Mesendoderm (in vitro differentiated cells): ENCODE results near the gene IGF1R.

Experiments used
- DNase-seq: peaks from one replicate; pipeline ENCODE4 v3.0.0; 2013
- H2AK5ac ChIP-seq: 2 replicates; pipeline ENCODE4 v1.6.1; 2013; ENCODE audit warnings: low read length, inconsistent platforms
- H2BK120ac ChIP-seq: 2 replicates; pipeline ENCODE4 v1.6.1; 2013; ENCODE audit warnings: low read depth, mild to moderate bottlenecking, low read length, moderate library complexity, mixed read lengths
- H2BK15ac ChIP-seq: replicated peaks from 2 replicates; pipeline ENCODE4 v1.6.1; 2013; ENCODE audit warnings: low read depth, mild to moderate bottlenecking, moderate library complexity
- H2BK5ac ChIP-seq: 2 replicates; pipeline ENCODE4 v1.6.1; 2013; ENCODE audit warnings: low read length, inconsistent platforms
- H3K18ac ChIP-seq: 2 replicates; pipeline ENCODE4 v1.6.1; 2013; ENCODE audit warnings: mild to moderate bottlenecking, low read length, mixed read lengths
- H3K23ac ChIP-seq: one replicate; pipeline ENCODE4 v1.6.1; 2013; ENCODE audit warnings: low read length
- H3K27ac ChIP-seq: 2 replicates; pipeline ENCODE4 v1.5.1; 2013; ENCODE audit warnings: low read depth, mild to moderate bottlenecking, inconsistent platforms, low read length, moderate library complexity
- H3K27me3 ChIP-seq: 2 replicates; pipeline ENCODE4 v1.6.1; 2013; ENCODE audit warnings: low read length, control low read depth, mild to moderate bottlenecking, inconsistent platforms; ENCODE audit not compliant: insufficient read depth, poor library complexity
- H3K36me3 ChIP-seq: 2 replicates; pipeline ENCODE4 v1.6.1; 2013; ENCODE audit warnings: low read length, inconsistent platforms; ENCODE audit not compliant: control insufficient read depth, insufficient read depth
- H3K4ac ChIP-seq: one replicate; pipeline ENCODE4 v1.6.1; 2013; ENCODE audit warnings: low read depth, mild to moderate bottlenecking, low read length, moderate library complexity
- H3K4me1 ChIP-seq: 2 replicates; pipeline ENCODE4 v1.6.1; 2013; ENCODE audit warnings: low read depth, low read length, inconsistent platforms; ENCODE audit not compliant: control insufficient read depth
- H3K4me2 ChIP-seq: 2 replicates; pipeline ENCODE4 v1.6.1; 2013; ENCODE audit warnings: low read length
- H3K4me3 ChIP-seq: 2 replicates; pipeline ENCODE4 v1.5.1; 2013; ENCODE audit warnings: mild to moderate bottlenecking, low read length
- H3K56ac ChIP-seq: one replicate; pipeline ENCODE4 v1.6.1; 2013; ENCODE audit warnings: low read length
- H3K79me1 ChIP-seq: 2 replicates; pipeline ENCODE4 v1.6.1; 2013; ENCODE audit warnings: low read length, inconsistent platforms
- H3K79me2 ChIP-seq: 2 replicates; pipeline ENCODE4 v1.6.1; 2013; ENCODE audit warnings: mild to moderate bottlenecking, low read length; ENCODE audit not compliant: control insufficient read depth, insufficient read depth
- H3K9ac ChIP-seq: 2 replicates; pipeline ENCODE4 v1.6.1; 2013; ENCODE audit warnings: low read length, inconsistent platforms
- H4K5ac ChIP-seq: one replicate; pipeline ENCODE4 v1.6.1; 2013; ENCODE audit warnings: low read length
- H4K8ac ChIP-seq: one replicate; pipeline ENCODE4 v1.6.1; 2013; ENCODE audit warnings: low read depth, mild to moderate bottlenecking, control low read depth, low read length, moderate library complexity
- WGBS: extraction: QIAGEN DNeasy Blood & Tissue Kit; methylation state at CpG from one replicate; pipeline ENCODE4 v1.1.7; 2013; ENCODE audit warnings: low lambda C conversion rate, missing lambda C conversion rate; ENCODE audit not compliant: insufficient coverage; ENCODE audit errors: extremely low coverage; 5-methylcytosine and 5-hydroxymethylcytosine counted together

The IGF1R gene

GRCh38 chr15:98746375-98747155 is 98.2 kb downstream of the IGF1R start:
- Histone ChIP-seq H3K79me2 (peaks cover 87% of the 10 kb centered on the region), H4K5ac (no peak overlapping the region), H2BK120ac (no peak overlapping the region), H3K4me1 (peaks cover 4% of the 10 kb centered on the region), H3K18ac (no peak overlapping the region), H3K79me1 (peaks cover 32% of the 10 kb centered on the region), H2AK5ac (no peak overlapping the region), H2BK5ac (no peak overlapping the region), H3K4me2 (no peak overlapping the region), H2BK15ac (no peak overlapping the region), H4K8ac (no peak overlapping the region), H3K4ac (no peak overlapping the region), H3K36me3 (no peaks in the 10 kb centered on the region), H3K27me3 (no peaks in the 10 kb centered on the region), H3K4me3 (no peak overlapping the region), H3K23ac (no peak overlapping the region), H3K9ac (no peak overlapping the region), H3K56ac (no peak overlapping the region), H3K27ac (no peak overlapping the region)
- WGBS = no CpG with 5 or more reads among the region's 8 CpGs
- DNase-seq = no peak

- H4K5ac ChIP-seq = no peak overlapping the region
- H3K4me1 ChIP-seq = no peaks in the 10 kb centered on the region
- no peaks in the 10 kb centered on the region for H3K36me3 ChIP-seq
- H3K23ac ChIP-seq = no peak overlapping the region
- H3K4me3 ChIP-seq = no peak overlapping the region
- H3K56ac ChIP-seq = no peak overlapping the region
- no CpG with 5 or more reads among the region's 4 CpGs for WGBS
- no peak overlapping the region for H3K27ac ChIP-seq
- no peaks in the 10 kb centered on the region for H3K27me3 ChIP-seq
- peaks cover 7% of the 10 kb centered on the region for H3K79me1 ChIP-seq
- no peak overlapping the region for H3K4me2 ChIP-seq
- H3K18ac ChIP-seq = no peak overlapping the region
- H2BK120ac ChIP-seq = no peak overlapping the region
- no peak overlapping the region for H2BK15ac ChIP-seq
- no peak overlapping the region for H2AK5ac ChIP-seq
- H3K9ac ChIP-seq = no peak overlapping the region
- H2BK5ac ChIP-seq = no peak overlapping the region
- H3K79me2 ChIP-seq = peaks cover 58% of the 10 kb centered on the region
- H3K4ac ChIP-seq = no peak overlapping the region
- no peak overlapping the region for H4K8ac ChIP-seq
- DNase-seq = no peak
Observed at GRCh38 chr15:98751767-98752166, 103.4 kb downstream of the IGF1R start.

- peak overlapping the region; percentile 68 for H3K18ac ChIP-seq
- H3K4me3 ChIP-seq = no peak overlapping the region
- H3K4me1 ChIP-seq = no peaks in the 10 kb centered on the region
- no peak overlapping the region for H2BK5ac ChIP-seq
- DNase-seq = peak; percentile 55
- H3K79me2 ChIP-seq = peaks cover 57% of the 10 kb centered on the region
- H2AK5ac ChIP-seq = no peak overlapping the region
- no peak overlapping the region for H3K23ac ChIP-seq
- no peak overlapping the region for H4K8ac ChIP-seq
- H3K27me3 ChIP-seq = no peaks in the 10 kb centered on the region
- peaks cover 14% of the 10 kb centered on the region for H3K79me1 ChIP-seq
- peak overlapping the region; percentile 45 for H2BK120ac ChIP-seq
- no peak overlapping the region for H4K5ac ChIP-seq
- H3K56ac ChIP-seq = peak overlapping the region; percentile 54
- H2BK15ac ChIP-seq = no peak overlapping the region
- WGBS = 100% methylated on average over 1 of the region's 8 CpGs
- H3K4ac ChIP-seq = no peak overlapping the region
- no peak overlapping the region for H3K4me2 ChIP-seq
- no peaks in the 10 kb centered on the region for H3K36me3 ChIP-seq
- H3K27ac ChIP-seq = no peak overlapping the region
- H3K9ac ChIP-seq = no peak overlapping the region
Observed at GRCh38 chr15:98753726-98754656, 105.7 kb downstream of the IGF1R start.

GRCh38 chr15:98754657-98755022 is 106.3 kb downstream of the IGF1R start:
- Histone ChIP-seq H3K4me1 (no peaks in the 10 kb centered on the region), H3K9ac (no peak overlapping the region), H3K4me3 (no peak overlapping the region), H4K8ac (no peak overlapping the region), H3K36me3 (no peaks in the 10 kb centered on the region), H3K79me1 (peaks cover 16% of the 10 kb centered on the region), H2AK5ac (no peak overlapping the region), H3K18ac (no peak overlapping the region), H3K27me3 (no peaks in the 10 kb centered on the region), H3K23ac (no peak overlapping the region), H2BK15ac (no peak overlapping the region), H2BK120ac (no peak overlapping the region), H3K4ac (no peak overlapping the region), H4K5ac (no peak overlapping the region), H3K4me2 (no peak overlapping the region), H3K56ac (peak overlapping the region; percentile 54), H2BK5ac (no peak overlapping the region), H3K79me2 (peaks cover 58% of the 10 kb centered on the region), H3K27ac (no peak overlapping the region)
- DNase-seq = no peak
- no CpG with 5 or more reads among the region's 3 CpGs for WGBS

- Histone ChIP-seq H3K56ac (no peak overlapping the region), H3K4me3 (no peak overlapping the region), H3K4ac (no peak overlapping the region), H3K27ac (no peak overlapping the region), H4K5ac (no peak overlapping the region), H3K36me3 (no peaks in the 10 kb centered on the region), H3K23ac (no peak overlapping the region), H3K4me2 (no peak overlapping the region), H2AK5ac (no peak overlapping the region), H3K18ac (no peak overlapping the region), H3K79me2 (peaks cover 59% of the 10 kb centered on the region), H3K4me1 (no peaks in the 10 kb centered on the region), H3K9ac (no peak overlapping the region), H3K27me3 (no peaks in the 10 kb centered on the region), H2BK5ac (no peak overlapping the region), H4K8ac (no peak overlapping the region), H2BK15ac (no peak overlapping the region), H3K79me1 (peaks cover 15% of the 10 kb centered on the region), H2BK120ac (no peak overlapping the region)
- WGBS = no CpG with 5 or more reads among the region's 7 CpGs
- DNase-seq = no peak
Observed at GRCh38 chr15:98755138-98755537, 106.8 kb downstream of the IGF1R start.
